GM12878 (cell line): ENCODE measurements around the gene SORL1.

Experiments used
- CBFB ChIP-seq: IDR thresholded peaks from 2 replicates; pipeline ENCODE4 v1.6.1; 2016; ENCODE audit warnings: antibody characterized with exemption, low read depth
- CBX5 ChIP-seq: sonication (generic); IDR thresholded peaks from 2 replicates; pipeline ENCODE4 v1.6.1; 2016; ENCODE audit warnings: low read depth, moderate library complexity, mild to moderate bottlenecking, inconsistent platforms
- PML ChIP-seq: IDR thresholded peaks from 2 replicates; pipeline ENCODE4 v1.6.1; 2012; ENCODE audit warnings: low read length, inconsistent platforms
- POLR2AphosphoS5 ChIP-seq: IDR thresholded peaks from 2 replicates; pipeline ENCODE4 v1.6.1; 2011; ENCODE audit warnings: mild to moderate bottlenecking, low read length, inconsistent platforms
- TBL1XR1 ChIP-seq: IDR thresholded peaks from 2 replicates; pipeline ENCODE4 v1.6.1; 2012; ENCODE audit warnings: low read depth, low read length, improper control_type of control experiment
- TF ChIP-seq, protein P1 (sequence below): IDR thresholded peaks from 2 replicates; pipeline ENCODE4 v1.6.1; 2012; ENCODE audit warnings: mild to moderate bottlenecking, low read depth, low read length

DNA sequence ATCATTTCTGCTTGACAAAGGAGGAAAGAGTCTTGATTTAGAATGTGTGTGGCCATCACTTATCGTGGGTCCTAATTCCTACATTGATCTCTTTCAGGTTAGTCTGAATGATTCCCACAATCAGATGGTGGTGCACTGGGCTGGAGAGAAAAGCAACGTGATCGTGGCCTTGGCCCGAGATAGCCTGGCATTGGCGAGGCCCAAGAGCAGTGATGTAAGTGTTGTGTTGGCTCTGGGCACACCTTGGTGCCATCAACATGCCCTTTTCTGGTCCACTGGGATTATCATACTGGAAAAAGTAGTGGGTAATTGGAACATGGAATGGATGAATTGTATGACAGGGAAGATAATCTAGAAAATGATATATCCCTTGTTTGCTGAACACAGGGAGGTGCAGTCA is 17.8 kb downstream of the SORL1 start:
- TF ChIP-seq PML (no peak), POLR2AphosphoS5 (no peak), TBL1XR1 (no peak), CBX5 (no peak), CBFB (no peak)
- TF ChIP-seq, protein P1, sequence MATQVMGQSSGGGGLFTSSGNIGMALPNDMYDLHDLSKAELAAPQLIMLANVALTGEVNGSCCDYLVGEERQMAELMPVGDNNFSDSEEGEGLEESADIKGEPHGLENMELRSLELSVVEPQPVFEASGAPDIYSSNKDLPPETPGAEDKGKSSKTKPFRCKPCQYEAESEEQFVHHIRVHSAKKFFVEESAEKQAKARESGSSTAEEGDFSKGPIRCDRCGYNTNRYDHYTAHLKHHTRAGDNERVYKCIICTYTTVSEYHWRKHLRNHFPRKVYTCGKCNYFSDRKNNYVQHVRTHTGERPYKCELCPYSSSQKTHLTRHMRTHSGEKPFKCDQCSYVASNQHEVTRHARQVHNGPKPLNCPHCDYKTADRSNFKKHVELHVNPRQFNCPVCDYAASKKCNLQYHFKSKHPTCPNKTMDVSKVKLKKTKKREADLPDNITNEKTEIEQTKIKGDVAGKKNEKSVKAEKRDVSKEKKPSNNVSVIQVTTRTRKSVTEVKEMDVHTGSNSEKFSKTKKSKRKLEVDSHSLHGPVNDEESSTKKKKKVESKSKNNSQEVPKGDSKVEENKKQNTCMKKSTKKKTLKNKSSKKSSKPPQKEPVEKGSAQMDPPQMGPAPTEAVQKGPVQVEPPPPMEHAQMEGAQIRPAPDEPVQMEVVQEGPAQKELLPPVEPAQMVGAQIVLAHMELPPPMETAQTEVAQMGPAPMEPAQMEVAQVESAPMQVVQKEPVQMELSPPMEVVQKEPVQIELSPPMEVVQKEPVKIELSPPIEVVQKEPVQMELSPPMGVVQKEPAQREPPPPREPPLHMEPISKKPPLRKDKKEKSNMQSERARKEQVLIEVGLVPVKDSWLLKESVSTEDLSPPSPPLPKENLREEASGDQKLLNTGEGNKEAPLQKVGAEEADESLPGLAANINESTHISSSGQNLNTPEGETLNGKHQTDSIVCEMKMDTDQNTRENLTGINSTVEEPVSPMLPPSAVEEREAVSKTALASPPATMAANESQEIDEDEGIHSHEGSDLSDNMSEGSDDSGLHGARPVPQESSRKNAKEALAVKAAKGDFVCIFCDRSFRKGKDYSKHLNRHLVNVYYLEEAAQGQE, result no peak
